ENCODE results near the gene RTF2.

The RTF2 gene

GRCh38 chr20:56439771-56440291, 28.6 kb upstream of the RTF2 start:
- no peak for DNase-seq

GRCh38 chr20:56440346-56441007, 27.9 kb upstream of the RTF2 start:
- DNase-seq, result no peak

- no peak for DNase-seq
Observed at GRCh38 chr20:56442389-56443365, 25.8 kb upstream of the RTF2 start.

GRCh38 chr20:56443654-56444540, 24.5 kb upstream of the RTF2 start:
- DNase-seq, result no peak

- no peak for DNase-seq
Observed at GRCh38 chr20:56445130-56445529, 23.3 kb upstream of the RTF2 start.

GRCh38 chr20:56445540-56445939, 22.9 kb upstream of the RTF2 start:
- no peak for DNase-seq

GRCh38 chr20:56447227-56447626, 21.2 kb upstream of the RTF2 start:
- DNase-seq, result no peak

- no peak for DNase-seq
Observed at GRCh38 chr20:56449459-56449858, 19.0 kb upstream of the RTF2 start.

GRCh38 chr20:56451056-56451765, 17.2 kb upstream of the RTF2 start:
- DNase-seq, result no peak

- DNase-seq, result no peak
Observed at GRCh38 chr20:56453352-56453751, 15.1 kb upstream of the RTF2 start.

GRCh38 chr20:56454754-56455153, 13.7 kb upstream of the RTF2 start:
- no peak for DNase-seq

GRCh38 chr20:56458206-56458821, 10.1 kb upstream of the RTF2 start:
- peak; percentile 2 for DNase-seq

GRCh38 chr20:56460459-56460858, 8.0 kb upstream of the RTF2 start:
- DNase-seq, result no peak

GRCh38 chr20:56461576-56461975, 6.9 kb upstream of the RTF2 start:
- no peak for DNase-seq

GRCh38 chr20:56463428-56463827, 5.0 kb upstream of the RTF2 start:
- DNase-seq, result no peak

GRCh38 chr20:56465997-56466396, 2.4 kb upstream of the RTF2 start:
- no peak for DNase-seq

GRCh38 chr20:56467968-56468315, 485 bp upstream of the RTF2 start:
- no peak for DNase-seq

- no peak for DNase-seq
Observed at GRCh38 chr20:56469077-56469449, 636 bp downstream of the RTF2 start.

- no peak for DNase-seq
Observed at GRCh38 chr20:56483970-56484369, 15.5 kb downstream of the RTF2 start.

- DNase-seq, result no peak
Observed at GRCh38 chr20:56487216-56487615, 18.8 kb downstream of the RTF2 start.

- DNase-seq, result no peak
Observed at GRCh38 chr20:56488566-56488965, 20.1 kb downstream of the RTF2 start.

GRCh38 chr20:56501116-56501515, 32.7 kb downstream of the RTF2 start:
- DNase-seq, result no peak

Data from NCI-H1105 treated with DMSO at 0.1 percent for 48 hours (cell line).